Measurements from ENCODE around the gene HINT3.
"Not testable (repeated sequence)": the region's sequence is repeated elsewhere in the genome, so short reads cannot be mapped to it uniquely, and the experiment has no call there.

Gene HINT3

DNA sequence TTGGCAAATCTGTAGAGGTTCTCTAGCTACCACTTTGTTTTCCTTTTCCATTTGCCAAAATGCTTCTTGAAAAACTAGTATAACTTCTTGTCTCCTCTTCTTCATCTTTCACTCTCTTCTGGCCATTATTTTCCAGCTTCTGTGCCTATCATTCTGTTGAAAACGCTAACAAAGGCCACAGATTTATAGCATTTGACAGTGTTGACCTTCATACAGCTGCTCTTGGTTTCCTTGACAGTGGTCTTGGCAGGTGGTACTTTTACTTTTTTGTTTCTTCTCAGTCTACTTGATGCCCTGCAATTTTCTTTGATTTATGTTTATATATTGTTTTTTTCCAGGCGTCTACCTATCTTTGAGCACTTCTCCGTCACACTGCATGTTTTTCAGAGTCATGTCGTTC, 53.5 kb downstream of the HINT3 start:
- no peak for DNase-seq

DNA sequence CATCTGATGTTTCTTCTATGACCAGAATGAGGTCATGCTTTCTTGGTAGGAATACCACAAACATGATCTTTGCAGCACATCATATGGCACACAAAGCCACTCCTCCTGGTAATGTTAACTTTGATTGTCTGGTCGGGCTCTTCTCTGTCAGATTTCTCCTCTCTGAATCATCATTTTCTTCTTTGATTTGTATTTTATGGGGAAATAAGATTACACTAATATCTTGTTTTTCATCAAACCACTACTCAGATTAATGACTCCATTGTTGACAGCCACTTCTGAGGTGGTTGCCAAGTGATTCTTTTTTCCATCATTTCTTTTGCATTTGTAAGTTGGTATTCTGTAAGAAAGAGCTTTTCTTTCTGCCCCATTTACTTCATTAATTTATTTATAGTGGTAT, 59.3 kb downstream of the HINT3 start:
- DNase-seq = no peak

DNA sequence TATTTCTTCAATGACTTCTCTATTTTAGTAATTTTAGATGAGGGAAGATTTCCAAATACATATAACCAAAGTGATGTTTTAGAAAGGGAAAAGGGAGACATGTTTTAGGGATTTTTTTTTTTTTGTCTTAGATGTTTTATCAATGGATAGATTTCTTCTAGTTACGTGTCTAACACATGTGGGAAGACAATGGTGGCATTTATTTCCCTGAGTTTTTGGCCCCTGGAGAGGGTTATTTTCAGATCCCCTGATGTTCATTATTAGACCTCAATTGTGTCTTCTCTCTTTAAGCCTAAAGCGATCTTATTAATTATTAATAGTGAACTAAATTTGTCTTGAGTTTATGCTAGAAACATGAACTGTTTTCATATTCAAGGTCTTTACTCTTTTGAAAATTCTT, 60.0 kb downstream of the HINT3 start:
- no peak for DNase-seq

DNA sequence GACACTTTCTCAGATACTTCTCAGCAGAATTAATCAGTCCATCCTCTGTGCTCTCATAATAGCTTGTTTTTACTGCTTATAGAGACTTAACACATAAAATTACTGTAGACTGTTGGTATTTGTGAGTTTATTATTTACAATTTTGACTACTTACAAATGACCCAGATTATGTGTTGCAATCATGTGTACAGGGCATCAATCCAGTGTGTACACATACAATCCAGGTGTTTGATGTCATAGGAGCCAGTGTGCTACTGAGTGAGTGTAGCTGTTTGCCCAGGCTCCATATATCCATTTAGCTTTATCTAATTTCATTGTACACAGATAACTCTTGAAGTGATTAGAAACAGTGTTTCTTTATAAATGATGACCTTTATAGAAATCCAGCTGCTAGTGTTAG, 61.1 kb downstream of the HINT3 start:
- DNase-seq = no peak

DNA sequence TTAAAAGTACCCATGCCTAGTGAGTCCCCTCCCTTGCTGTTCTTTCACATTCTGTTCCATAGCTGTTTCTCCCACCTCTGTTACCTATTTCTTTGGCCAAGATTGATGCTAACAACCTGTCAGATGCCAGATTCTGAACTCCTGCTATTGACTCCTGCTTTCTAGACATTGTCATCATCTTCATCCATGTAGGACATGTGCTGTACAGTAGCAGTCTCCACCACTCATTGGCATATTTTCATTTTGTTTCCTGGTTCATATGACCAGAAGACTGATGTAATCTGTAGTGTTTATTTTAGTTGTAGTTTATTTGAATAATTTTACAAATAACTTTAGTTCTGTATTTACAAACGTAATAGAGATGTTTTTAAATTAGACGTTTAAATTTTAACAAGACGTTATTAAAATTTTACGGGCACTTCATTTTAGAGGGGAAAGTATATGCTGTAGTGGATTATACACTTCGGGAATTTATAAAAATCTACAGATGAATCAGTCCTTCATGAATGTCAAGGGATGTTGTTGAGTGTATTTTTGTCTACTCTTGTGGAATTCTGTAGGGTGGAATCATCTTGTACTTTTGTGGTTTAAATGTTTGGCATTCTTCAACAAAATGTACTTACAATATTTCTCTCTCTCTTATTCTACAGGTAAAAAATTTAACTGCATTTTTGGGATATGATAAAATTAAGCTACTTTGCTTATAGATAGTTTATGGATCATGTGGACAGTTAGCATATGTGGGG, 63.9 kb downstream of the HINT3 start:
- DNase-seq = no peak

DNA sequence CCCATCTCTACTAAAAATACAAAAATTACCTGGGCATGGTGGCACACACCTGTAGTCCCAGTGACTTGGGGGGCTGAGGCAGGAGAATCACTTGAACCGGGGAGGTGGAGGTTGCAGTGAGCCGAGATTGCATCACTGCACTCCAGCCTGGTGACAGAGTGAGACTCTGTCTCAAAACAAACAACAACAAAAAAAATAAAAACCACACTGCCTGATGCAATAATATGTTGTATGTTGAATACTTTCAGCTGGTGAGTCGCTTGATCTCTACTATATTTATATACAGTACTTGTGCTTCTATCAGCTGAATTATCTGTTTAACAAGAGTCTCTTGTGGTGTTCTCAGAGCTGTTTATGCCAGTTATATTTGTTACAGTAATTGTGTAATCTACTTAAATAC, 66.9 kb downstream of the HINT3 start:
- not testable (repeated sequence) for DNase-seq

DNA sequence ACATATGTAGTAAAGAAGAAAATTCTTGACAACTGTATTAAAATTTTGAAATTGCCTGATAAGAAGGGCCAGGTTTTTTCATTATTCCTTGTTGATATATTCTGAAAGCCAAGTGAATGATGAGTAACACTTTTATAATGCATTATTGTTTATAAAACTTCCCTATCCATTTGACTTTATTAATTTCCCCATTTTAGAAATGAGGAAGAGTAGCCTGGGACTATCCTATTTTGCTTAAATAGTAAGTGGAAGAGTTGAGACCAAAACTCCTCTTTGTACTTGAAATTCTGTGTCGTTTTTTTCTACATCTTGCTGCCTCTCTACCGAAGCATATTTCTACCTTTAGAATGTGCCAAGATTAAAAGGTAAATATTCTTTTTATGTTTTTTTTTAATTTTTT, 69.4 kb downstream of the HINT3 start:
- DNase-seq = no peak

DNA sequence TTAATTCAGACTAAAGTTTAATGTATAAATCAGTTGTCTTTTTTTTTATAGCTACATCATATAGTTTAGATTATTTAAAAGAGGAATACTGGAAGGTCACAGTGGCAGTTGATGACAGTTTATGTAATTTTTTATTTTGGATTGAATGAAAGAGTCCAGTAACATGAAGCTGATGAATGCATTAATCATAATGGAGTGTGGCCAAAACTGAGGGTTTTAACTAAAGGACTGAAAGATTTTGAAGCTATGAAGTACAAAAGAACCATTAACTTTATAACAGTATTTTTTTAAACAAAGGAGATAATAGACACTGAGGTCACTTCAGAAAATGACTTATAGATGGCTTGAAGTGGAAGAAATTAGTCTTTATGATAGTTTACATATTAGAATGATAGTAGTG, 71.0 kb downstream of the HINT3 start:
- DNase-seq = no peak

Data from NCI-H526 (cell line).